WTC11 (cell line): Measurements from ENCODE around the gene KLHL34. TPM values are rescaled to one million over a fixed set of nuclear protein-coding genes. Genes with fewer than 3 reads are reported as not detected.

Experiments used
- ATAC-seq: fragments of 200-7000 bp; cut with Tn5 transposase; 2 replicates; pipeline ENCODE4 v1.10.0; 2021; ENCODE audit warnings: mild to moderate bottlenecking, moderate library complexity
- CTCF ChIA-PET: fragments of 300-600 bp; sonication (Branson Sonifier 250); formaldehyde crosslinking; loops from one replicate; lab custom pipeline; 2021; ENCODE audit warnings: antibody characterized with exemption; lab: Charles Lee
- POLR2A ChIA-PET: fragments of 350-600 bp; sonication (Branson Sonifier 250); formaldehyde crosslinking; loops from one replicate; lab custom pipeline; 2021; ENCODE audit warnings: antibody characterized with exemption; lab: Charles Lee
- DNase-seq: peaks from one replicate; pipeline ENCODE4 v3.0.0; 2021; ENCODE audit warnings: low spot score
- H3K27ac Mint-ChIP-seq: 2 replicates; pipeline ENCODE4 v1.8.0; 2021; ENCODE audit warnings: mixed read lengths
- H3K27me3 Mint-ChIP-seq: 2 replicates; pipeline ENCODE4 v1.8.0; 2021; ENCODE audit warnings: low read depth, mild to moderate bottlenecking, moderate library complexity, mixed read lengths
- H3K36me3 Mint-ChIP-seq: 2 replicates; pipeline ENCODE4 v1.8.0; 2021; ENCODE audit warnings: mixed read lengths
- H3K4me1 Mint-ChIP-seq: 2 replicates; pipeline ENCODE4 v1.8.0; 2022; ENCODE audit warnings: mixed read lengths
- H3K4me3 Mint-ChIP-seq: 2 replicates; pipeline ENCODE4 v1.8.0; 2021; ENCODE audit warnings: mild to moderate bottlenecking, moderate library complexity, mixed read lengths
- H3K9me3 Mint-ChIP-seq: 2 replicates; pipeline ENCODE4 v1.8.0; 2021; ENCODE audit warnings: mixed read lengths
- AFF4 ChIP-seq: sonication (generic); formaldehyde crosslinking; IDR thresholded peaks from 2 replicates; pipeline ENCODE4 v1.8.1; 2023; ENCODE audit warnings: mild to moderate bottlenecking, missing genetic modification reagents, borderline replicate concordance
- ATF1 ChIP-seq: sonication (generic); formaldehyde crosslinking; IDR thresholded peaks from 2 replicates; pipeline ENCODE4 v1.8.1; 2023; ENCODE audit warnings: mild to moderate bottlenecking, moderate library complexity, missing genetic modification reagents
- E2F1 ChIP-seq: sonication (generic); formaldehyde crosslinking; IDR thresholded peaks from 2 replicates; pipeline ENCODE4 v1.8.0; 2022; ENCODE audit warnings: mild to moderate bottlenecking, missing genetic modification reagents
- EMX1 ChIP-seq: fragments of 250-450 bp; sonication (Bioruptor Pico); IDR thresholded peaks from 2 replicates; pipeline ENCODE4 v1.8.0; 2021; ENCODE audit warnings: mild to moderate bottlenecking
- FOXP4 ChIP-seq: sonication (generic); formaldehyde crosslinking; IDR thresholded peaks from 2 replicates; pipeline ENCODE4 v1.8.0; 2022; ENCODE audit warnings: mild to moderate bottlenecking, missing genetic modification reagents
- IRF1 ChIP-seq: sonication (generic); formaldehyde crosslinking; IDR thresholded peaks from 2 replicates; pipeline ENCODE4 v1.8.0; 2023; ENCODE audit warnings: missing genetic modification reagents
- KAT7 ChIP-seq: sonication (generic); formaldehyde crosslinking; IDR thresholded peaks from 2 replicates; pipeline ENCODE4 v1.8.1; 2023; ENCODE audit warnings: missing genetic modification reagents, mild to moderate bottlenecking, borderline replicate concordance
- NR3C1 ChIP-seq: sonication (generic); formaldehyde crosslinking; conservative IDR thresholded peaks from 2 replicates; pipeline ENCODE4 v1.8.1; 2023; ENCODE audit warnings: low read depth, mild to moderate bottlenecking, missing genetic modification reagents
- RELA ChIP-seq: sonication (generic); formaldehyde crosslinking; IDR thresholded peaks from 2 replicates; pipeline ENCODE4 v1.8.1; 2022; ENCODE audit warnings: missing genetic modification reagents, mild to moderate bottlenecking, borderline replicate concordance
- USF1 ChIP-seq: sonication (generic); formaldehyde crosslinking; IDR thresholded peaks from 2 replicates; pipeline ENCODE4 v1.8.0; 2022; ENCODE audit warnings: mild to moderate bottlenecking, missing genetic modification reagents
- ZBTB43 ChIP-seq: sonication (generic); formaldehyde crosslinking; IDR thresholded peaks from 2 replicates; pipeline ENCODE4 v1.8.1; 2023; ENCODE audit warnings: mild to moderate bottlenecking, missing genetic modification reagents
- ZNF317 ChIP-seq: sonication (generic); formaldehyde crosslinking; IDR thresholded peaks from 2 replicates; pipeline ENCODE4 v1.8.1; 2023; ENCODE audit warnings: low read depth, mild to moderate bottlenecking, moderate library complexity, missing genetic modification reagents, borderline replicate concordance
- ZNF423 ChIP-seq: fragments of 250-450 bp; sonication (Bioruptor Pico); IDR thresholded peaks from 2 replicates; pipeline ENCODE4 v2.1.2; 2022; ENCODE audit warnings: mild to moderate bottlenecking, moderate library complexity
- total RNA-seq: library from RNA; stranded (reverse); gene quantifications from 3 replicates; pipeline ENCODE4 v1.2.3, GENCODE V29; 2021

KLHL34 gene
- total RNA-seq, 1 experiment from 2014 or later: 1.6 TPM

- H3K9me3 Mint-ChIP-seq: no peaks in the 10 kb centered on the region
- TF ChIP-seq FOXP4 (CRISPR knock-in tag) (no peak), ZBTB43 (CRISPR knock-in tag) (no peak), USF1 (CRISPR knock-in tag) (no peak), ZNF423 (CRISPR knock-in tag) (no peak), NR3C1 (CRISPR knock-in tag) (no peak), KAT7 (CRISPR knock-in tag) (no peak), ATF1 (no peak)
- H3K27ac Mint-ChIP-seq: no peak overlapping the region
- peak overlapping the region; percentile 58 for H3K4me3 Mint-ChIP-seq
- ATAC-seq (no peak), DNase-seq (peak; percentile 11)
- peaks cover 7% of the 10 kb centered on the region; the same call in 1 of the 2 replicates for H3K4me1 Mint-ChIP-seq
- H3K36me3 Mint-ChIP-seq: no peaks in the 10 kb centered on the region
- ChIA-PET POLR2A (no interaction called here), CTCF (interaction anchor here (0.9 to 2.1 kb wide), 3 partner anchors 68 to 1128 kb away, joined by 3 to 8 read pairs (median 3); no protein-coding TSS in a partner anchor)
- H3K27me3 Mint-ChIP-seq: peaks cover 3% of the 10 kb centered on the region; the same call in 1 of the 2 replicates
These were observed 595 bp downstream of the KLHL34 start for GRCh38 chrX:21657318-21658151.

- ATAC-seq: no peak
- ChIA-PET CTCF (interaction anchor here (1.1 to 2.1 kb wide), 2 partner anchors 69 to 1127 kb away, joined by 3 to 8 read pairs; no protein-coding TSS in a partner anchor), POLR2A (no interaction called here)
- no peak for DNase-seq
- Mint-ChIP-seq H3K27ac (no peak overlapping the region), H3K4me1 (peaks cover 7% of the 10 kb centered on the region; the same call in 1 of the 2 replicates), H3K4me3 (no peak overlapping the region), H3K27me3 (peaks cover 3% of the 10 kb centered on the region; the same call in 1 of the 2 replicates), H3K36me3 (no peaks in the 10 kb centered on the region), H3K9me3 (no peaks in the 10 kb centered on the region)
- no peak for TF ChIP-seq IRF1 (CRISPR knock-in tag)
These were observed 1.4 kb downstream of the KLHL34 start for GRCh38 chrX:21656587-21657317.

- peaks cover 7% of the 10 kb centered on the region; the same call in 1 of the 2 replicates for H3K4me1 Mint-ChIP-seq
- H3K9me3 Mint-ChIP-seq: no peaks in the 10 kb centered on the region
- POLR2A ChIA-PET: no interaction called here
- H3K36me3 Mint-ChIP-seq: no peaks in the 10 kb centered on the region
- no peak for ATAC-seq
- CTCF ChIA-PET: no interaction called here
- no peak overlapping the region for H3K4me3 Mint-ChIP-seq
- H3K27ac Mint-ChIP-seq: no peak overlapping the region
- no peak for DNase-seq
- H3K27me3 Mint-ChIP-seq: peaks cover 3% of the 10 kb centered on the region; the same call in 1 of the 2 replicates
- TF ChIP-seq ZNF317 (CRISPR knock-in tag) (no peak), IRF1 (CRISPR knock-in tag) (no peak), AFF4 (CRISPR knock-in tag) (no peak), RELA (CRISPR knock-in tag) (no peak), NR3C1 (CRISPR knock-in tag) (no peak), FOXP4 (CRISPR knock-in tag) (no peak), EMX1 (CRISPR knock-in tag) (no peak), E2F1 (no peak)
These were observed 2.1 kb downstream of the KLHL34 start for GRCh38 chrX:21655901-21656586.
